Subcutaneous abdominal adipose tissue (tissue), 5 donors: ENCODE measurements around the gene EXPH5.
"Not testable (repeated sequence)": the region's sequence is repeated elsewhere in the genome, so short reads cannot be mapped to it uniquely, and the experiment has no call there.

Experiments used
- H3K27ac ChIP-seq: one replicate; pipeline ENCODE4 v1.7.0; 2013; ENCODE audit warnings: low read depth, mild to moderate bottlenecking, inconsistent platforms, low read length, moderate library complexity
- H3K27me3 ChIP-seq, 5 donors: one replicate each; pipeline ENCODE4 v1.7.0; 2013; ENCODE audit warnings: low read length in 5 of 5, inconsistent platforms in 1 of 5; ENCODE audit not compliant: control insufficient read depth in 5 of 5, insufficient read depth in 4 of 5
- H3K36me3 ChIP-seq, 5 donors: one replicate each; pipeline ENCODE4 v1.7.0; 2013; ENCODE audit warnings: low read length in 5 of 5; ENCODE audit not compliant: control insufficient read depth in 5 of 5, insufficient read depth in 5 of 5
- H3K4me1 ChIP-seq, 5 donors: one replicate each; pipeline ENCODE4 v1.7.0; 2013; ENCODE audit warnings: low read length in 5 of 5, mild to moderate bottlenecking in 3 of 5, moderate library complexity in 1 of 5; ENCODE audit not compliant: control insufficient read depth in 5 of 5, insufficient read depth in 5 of 5
- H3K4me3 ChIP-seq, 5 donors: one replicate each; pipeline ENCODE4 v1.7.0; 2013; ENCODE audit warnings: low read length in 5 of 5, low read depth in 1 of 5
- H3K9ac ChIP-seq, 5 donors: one replicate each; pipeline ENCODE4 v1.7.0; 2013; ENCODE audit warnings: low read length in 5 of 5, mild to moderate bottlenecking in 4 of 5, moderate library complexity in 3 of 5
- H3K9me3 ChIP-seq, 5 donors: one replicate each; pipeline ENCODE4 v1.7.0; 2013; ENCODE audit warnings: low read length in 5 of 5; ENCODE audit not compliant: control insufficient read depth in 5 of 5
- donor health status: healthy.
- donor health status: healthy.
- donor health status: healthy.
- donor health status: healthy.
- donor health status: healthy.

The EXPH5 gene, protein sequence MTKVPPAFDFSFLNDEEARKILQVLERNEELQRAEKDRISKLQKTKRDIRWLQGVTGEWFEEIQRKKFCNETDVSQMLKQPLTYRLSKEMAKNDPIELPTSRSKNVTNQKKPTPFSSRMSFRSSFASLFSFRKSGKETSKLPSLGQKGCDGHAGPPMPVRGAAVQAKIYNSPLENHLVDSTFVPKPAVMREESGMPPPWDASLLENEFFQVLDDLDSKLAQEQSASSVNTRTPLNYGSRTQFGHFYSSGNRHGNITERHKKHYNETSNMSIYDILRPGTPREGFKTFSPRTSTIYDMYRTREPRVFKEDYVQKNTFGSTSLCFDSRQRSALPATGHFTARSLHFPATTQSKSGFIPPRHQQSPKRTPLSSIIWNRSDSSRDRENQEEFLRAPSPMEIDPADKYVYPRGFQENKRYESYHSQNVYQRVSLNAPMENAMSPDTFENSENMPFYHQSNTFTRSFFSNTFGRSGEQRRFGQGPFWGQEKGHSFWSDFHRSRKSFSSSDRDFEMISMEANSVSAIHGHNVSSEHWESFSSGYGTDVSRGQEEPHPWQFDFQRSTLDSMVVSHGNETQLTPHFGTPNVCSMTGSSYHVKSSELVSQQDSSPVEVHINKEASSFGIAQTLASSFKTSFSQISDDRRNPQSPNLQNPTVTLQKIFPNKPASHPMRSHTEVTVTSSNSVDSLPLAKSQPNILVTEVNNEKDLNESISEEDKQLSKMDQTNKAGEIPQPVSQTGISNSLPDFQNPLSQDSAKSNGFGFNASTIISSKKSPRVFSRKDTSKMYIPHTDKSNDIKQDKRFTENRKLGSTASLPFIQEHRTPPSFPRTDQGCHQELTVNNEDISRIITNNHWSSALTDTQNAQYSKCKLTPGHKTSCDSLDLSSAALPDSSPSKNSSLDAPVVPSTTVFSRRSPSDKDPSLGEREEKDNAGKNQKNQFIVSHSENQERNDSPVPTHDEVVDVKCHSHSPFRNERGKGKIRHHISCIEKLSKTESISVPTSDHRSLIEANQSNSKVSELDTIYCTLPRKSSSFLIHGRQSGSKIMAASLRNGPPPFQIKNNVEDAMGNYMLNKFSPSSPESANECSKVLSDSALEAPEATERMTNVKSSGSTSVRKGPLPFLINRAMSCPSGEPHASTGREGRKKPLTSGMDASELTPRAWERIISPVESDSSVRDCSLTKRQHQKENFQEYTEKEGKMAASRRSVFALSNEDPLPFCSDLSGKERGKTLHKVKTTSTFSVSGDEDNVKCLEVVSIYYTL (N-terminal part only)

DNA sequence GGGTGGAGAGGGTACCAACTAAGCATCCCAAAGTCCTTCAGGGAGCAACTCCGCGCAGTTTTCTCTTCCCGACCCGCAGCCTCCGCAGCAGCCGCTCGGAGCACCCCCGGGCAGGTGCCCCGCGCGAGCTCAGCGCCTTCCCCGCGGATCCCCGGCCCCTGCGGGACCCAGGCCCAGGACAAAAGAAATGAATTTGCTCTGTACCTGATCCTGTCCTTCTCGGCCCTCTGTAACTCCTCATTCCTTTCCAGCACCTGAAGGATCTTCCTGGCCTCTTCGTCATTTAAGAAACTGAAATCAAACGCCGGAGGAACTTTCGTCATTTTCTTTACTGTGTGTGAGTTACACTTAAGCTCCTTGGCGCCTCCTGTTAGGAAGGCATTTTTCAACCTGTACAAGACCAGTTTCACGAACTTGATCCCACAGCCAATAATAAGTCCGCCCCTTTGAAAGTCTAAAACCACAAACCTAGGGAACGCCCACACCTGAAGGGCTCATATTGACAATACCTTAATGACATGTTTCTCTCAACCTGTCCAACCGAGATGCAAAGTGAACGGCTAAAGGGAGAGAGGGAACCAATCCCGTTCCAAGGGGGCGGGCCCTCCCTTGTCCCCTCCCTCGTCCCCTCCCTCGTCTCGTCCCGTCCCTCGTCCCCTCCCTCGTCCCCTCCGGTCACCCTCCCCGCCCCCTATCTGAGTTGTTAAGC is at the start of gene EXPH5:
Gene EXPH5 (minus strand): TSS at position 555 of the 709 bp plus-strand sequence. CDS start 232 bp downstream, at position 323.
- peak within 1 kb of the TSS; percentile 78 to 92 (median 81) for H3K4me3 ChIP-seq
- no peak within 1 kb of the TSS for H3K27ac ChIP-seq
- peaks cover 0 to 35% (median 16%) of the 10 kb centered on the region in 5 donors for H3K4me1 ChIP-seq
- peak within 1 kb of the TSS in 4 of 5 donors; percentile 57 to 73 (median 68) for H3K9ac ChIP-seq
- H3K27me3 ChIP-seq = peaks cover 0 to 6% (median 0%) of the 10 kb centered on the region in 5 donors
- no peaks in the 10 kb centered on the region for H3K36me3 ChIP-seq
- no peaks in the 10 kb centered on the region for H3K9me3 ChIP-seq

DNA sequence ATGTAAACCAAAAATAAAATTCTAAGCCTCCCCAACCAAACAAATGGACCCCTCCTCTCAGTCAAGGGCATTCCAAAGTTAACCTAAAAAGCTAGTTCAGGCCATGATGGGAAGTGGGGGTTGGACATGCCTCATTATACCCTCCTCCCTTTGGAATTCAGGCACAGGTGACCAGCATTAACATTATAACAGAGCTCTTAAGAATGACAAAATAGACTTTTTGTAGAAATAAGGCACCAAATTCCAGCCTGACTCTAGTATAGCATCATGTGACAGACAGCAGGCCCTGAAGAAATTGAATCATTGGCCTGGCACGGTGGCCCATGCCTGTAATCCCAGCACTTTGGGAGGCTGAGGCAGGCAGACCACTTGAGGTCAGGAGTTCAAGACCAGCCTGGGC is 48.2 kb upstream of the EXPH5 start:
- H3K27ac ChIP-seq, H3K9ac ChIP-seq, H3K27me3 ChIP-seq, H3K36me3 ChIP-seq, H3K4me1 ChIP-seq, H3K9me3 ChIP-seq, H3K4me3 ChIP-seq: not testable (repeated sequence)

DNA sequence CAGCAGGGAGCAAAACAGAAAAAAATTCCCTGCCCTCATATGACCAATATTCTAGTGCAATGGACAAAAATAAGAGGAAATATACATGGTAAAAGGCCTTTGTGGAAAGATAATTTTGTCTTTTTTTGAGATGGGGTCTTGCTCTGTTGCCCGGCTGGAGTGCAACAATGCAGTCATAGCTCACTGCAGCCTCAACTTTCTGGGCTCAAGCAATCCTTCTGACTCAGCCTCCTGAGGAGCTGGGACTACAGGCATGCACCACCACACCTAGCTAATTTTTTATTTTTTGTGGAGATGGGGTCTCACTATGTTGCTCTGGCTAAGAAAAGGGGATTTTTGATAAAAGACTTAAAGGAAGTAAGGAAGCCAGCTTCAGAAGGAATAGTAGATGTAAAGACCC is 45.6 kb upstream of the EXPH5 start:
- Histone ChIP-seq H3K36me3 (no peaks in the 10 kb centered on the region), H3K9me3 (no peaks in the 10 kb centered on the region), H3K27ac (no peak overlapping the region), H3K4me1 (no peaks in the 10 kb centered on the region), H3K4me3 (no peak overlapping the region), H3K9ac (no peak overlapping the region), H3K27me3 (no peaks in the 10 kb centered on the region)

DNA sequence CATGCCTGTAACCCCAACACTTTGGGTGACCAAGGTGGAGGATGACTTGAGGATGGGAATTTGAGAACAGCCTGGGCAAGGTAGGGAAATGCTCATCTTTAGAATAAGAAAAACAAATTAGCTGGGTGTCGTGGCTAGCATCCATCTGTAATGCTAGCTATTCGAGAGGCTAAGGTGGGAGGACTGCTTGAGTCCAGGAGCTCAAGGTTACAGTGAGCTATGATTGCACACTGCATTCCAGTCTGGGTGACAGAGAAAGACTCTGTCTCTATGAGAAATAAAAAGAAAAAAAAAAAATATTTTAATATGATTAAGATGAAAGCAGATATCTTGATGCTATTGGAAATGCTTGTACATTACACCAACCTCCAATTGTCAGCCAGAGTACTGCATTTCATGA is 42.7 kb upstream of the EXPH5 start:
- Histone ChIP-seq H3K4me3 (no peak overlapping the region), H3K4me1 (no peaks in the 10 kb centered on the region), H3K27me3 (no peaks in the 10 kb centered on the region), H3K9me3 (no peaks in the 10 kb centered on the region), H3K27ac (no peak overlapping the region), H3K36me3 (no peaks in the 10 kb centered on the region), H3K9ac (no peak overlapping the region)

DNA sequence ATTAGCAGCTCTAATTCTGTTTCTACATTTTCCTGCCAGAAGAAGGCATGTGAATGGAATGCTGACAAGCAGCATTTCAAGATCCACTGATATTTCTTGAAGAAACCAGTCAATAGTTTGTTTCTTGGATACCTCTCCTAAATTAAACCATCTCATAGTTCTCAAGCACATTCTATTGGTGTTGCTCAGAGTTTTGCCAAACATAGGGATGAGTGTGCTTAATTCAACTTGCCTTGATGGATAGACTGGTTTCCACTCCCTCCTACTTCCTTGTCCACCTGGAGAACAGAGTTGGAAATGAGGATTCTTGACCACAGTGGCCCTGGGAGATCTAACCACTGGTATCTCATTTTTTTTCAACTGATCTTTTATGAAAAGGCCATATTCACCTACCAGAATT is 41.5 kb upstream of the EXPH5 start:
- Histone ChIP-seq H3K4me3 (no peak overlapping the region), H3K4me1 (no peaks in the 10 kb centered on the region), H3K27me3 (no peaks in the 10 kb centered on the region), H3K9ac (no peak overlapping the region), H3K27ac (no peak overlapping the region), H3K9me3 (no peaks in the 10 kb centered on the region), H3K36me3 (no peaks in the 10 kb centered on the region)

DNA sequence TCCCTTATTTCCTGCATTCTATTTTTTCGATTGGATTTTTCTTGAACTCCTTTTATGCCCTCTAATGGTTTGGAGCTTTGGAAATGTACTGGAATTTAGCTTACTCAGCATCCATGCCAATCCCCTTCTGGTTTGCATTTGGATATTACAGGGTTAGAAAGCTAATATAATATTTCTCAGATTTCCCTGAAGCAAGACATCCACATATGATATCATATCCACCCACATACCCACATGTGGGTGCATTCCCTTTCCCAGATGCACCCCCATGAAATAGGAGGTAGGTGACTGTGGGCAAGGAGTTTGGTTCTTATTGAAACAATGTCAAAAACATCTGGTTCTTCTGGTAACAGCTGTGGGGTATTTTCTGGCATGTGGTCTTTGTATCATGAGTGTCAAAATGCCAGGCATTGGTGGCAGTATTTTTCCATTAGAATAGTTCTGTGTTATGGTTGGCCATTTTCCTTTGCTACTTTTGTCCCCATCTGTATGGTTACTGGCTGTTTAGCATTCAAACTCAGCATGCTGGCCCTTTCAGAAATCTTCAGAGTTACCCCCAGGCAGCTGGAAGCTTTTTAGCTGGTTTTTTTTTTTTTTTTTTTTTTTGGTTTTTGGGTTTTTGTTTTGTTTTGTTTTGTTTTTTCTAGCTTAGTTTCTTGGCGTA is 38.6 kb upstream of the EXPH5 start:
- H3K27me3 ChIP-seq = peaks cover 0 to 2% (median 0%) of the 10 kb centered on the region in 5 donors

DNA sequence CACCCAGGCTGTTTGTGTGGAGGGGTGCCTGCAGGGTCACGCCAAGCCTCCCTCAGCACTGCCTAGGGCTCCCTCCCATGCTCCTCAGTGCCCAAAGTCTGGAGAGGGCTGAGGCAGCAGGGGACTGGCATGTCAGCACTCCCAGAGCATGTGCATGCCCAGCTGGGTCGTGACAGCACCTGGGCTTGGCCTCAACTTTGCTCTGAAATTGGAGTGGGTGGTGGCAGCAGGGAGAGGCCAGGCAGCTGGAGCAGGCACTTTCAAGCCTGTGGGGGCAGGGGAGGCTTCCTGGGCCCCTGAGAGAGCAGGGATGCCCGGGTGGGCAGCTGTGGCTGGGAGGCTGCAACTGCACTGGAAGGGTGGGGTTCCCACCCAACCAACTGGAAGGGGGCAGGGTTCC is 35.7 kb upstream of the EXPH5 start:
- Histone ChIP-seq H3K9ac (no peak overlapping the region), H3K27ac (no peak overlapping the region), H3K27me3 (peaks cover 0 to 2% (median 0%) of the 10 kb centered on the region in 5 donors), H3K4me3 (no peak overlapping the region), H3K4me1 (no peaks in the 10 kb centered on the region), H3K9me3 (peaks cover 0 to 7% (median 5%) of the 10 kb centered on the region in 5 donors), H3K36me3 (no peaks in the 10 kb centered on the region)

More for the DNA sequence above, 38.6 kb upstream of the EXPH5 start:
- Histone ChIP-seq H3K27ac (no peak overlapping the region), H3K9ac (no peak overlapping the region), H3K36me3 (no peaks in the 10 kb centered on the region), H3K4me3 (no peak overlapping the region), H3K4me1 (no peaks in the 10 kb centered on the region), H3K9me3 (peaks cover 0 to 7% (median 5%) of the 10 kb centered on the region in 5 donors)

- Histone ChIP-seq H3K9me3 (peaks cover 0 to 7% (median 5%) of the 10 kb centered on the region in 5 donors), H3K9ac (no peak overlapping the region), H3K27me3 (peaks cover 0 to 2% (median 0%) of the 10 kb centered on the region in 5 donors), H3K36me3 (no peaks in the 10 kb centered on the region), H3K4me1 (no peaks in the 10 kb centered on the region), H3K4me3 (no peak overlapping the region), H3K27ac (no peak overlapping the region)
Observed at GRCh38 chr11:108628812-108629211, 35.2 kb upstream of the EXPH5 start.

GRCh38 chr11:108628326-108628725 is 34.8 kb upstream of the EXPH5 start:
- Histone ChIP-seq H3K9me3 (peaks cover 0 to 7% (median 5%) of the 10 kb centered on the region in 5 donors), H3K27ac (no peak overlapping the region), H3K4me1 (no peaks in the 10 kb centered on the region), H3K4me3 (no peak overlapping the region), H3K36me3 (no peaks in the 10 kb centered on the region), H3K27me3 (peaks cover 0 to 2% (median 0%) of the 10 kb centered on the region in 5 donors), H3K9ac (no peak overlapping the region)
